ENCODE results near the gene ATP6V1B1. TPM values are rescaled to one million over a fixed set of nuclear protein-coding genes. Genes with fewer than 3 reads are reported as not detected.

Gene ATP6V1B1
- total and polyA plus RNA-seq, 2 experiments from 2014 or later: not detected

- DNase-seq (ENCODE audit: low spot score) (no peak), ATAC-seq (no peak)
- H3K27me3 Mint-ChIP-seq (ENCODE audit: insufficient read depth, low read depth, poor library complexity): peaks cover 32% of the 10 kb centered on the region
- Histone ChIP-seq H3K27me3 (ENCODE audit: insufficient read depth) (peaks cover 9% of the 10 kb centered on the region; the same call in 1 of the 2 replicates), H3K36me3 (ENCODE audit: insufficient read depth) (no peaks in the 10 kb centered on the region), H3K27ac (ENCODE audit: low read depth) (no peak overlapping the region), H2AFZ (peak overlapping the region; percentile 96), H3K9me2 (ENCODE audit: insufficient read depth) (peaks cover 7% of the 10 kb centered on the region; the same call in 1 of the 2 replicates), H3K79me2 (replicated peaks; ENCODE audit: insufficient read depth) (no peaks in the 10 kb centered on the region), H3K4me1 (ENCODE audit: insufficient read depth) (peaks cover 8% of the 10 kb centered on the region; the same call in 1 of the 2 replicates), H3F3A (replicated peaks; ENCODE audit: low read depth) (no peaks in the 10 kb centered on the region), H3K4me2 (0 out of 2 replicates have a peak overlapping the region, but pooled peaks have one; percentile 73), H3K4me3 (no peak overlapping the region), H4K20me1 (replicated peaks; ENCODE audit: insufficient read depth) (no peaks in the 10 kb centered on the region)
- TF ChIP-seq ZNF462 (CRISPR knock-in tag; IDR thresholded peaks at IDR 0.05): no peak
- TF ChIP-seq EZH2 (IDR thresholded peaks at IDR 0.05; ENCODE audit: low read depth, unreplicated experiment): no peak
- TF ChIP-seq ETS1 (IDR thresholded peaks at IDR 0.05): no peak
- TF ChIP-seq ZNF114 (CRISPR knock-in tag; IDR thresholded peaks at IDR 0.05): no peak
- TF ChIP-seq STAT1 (IDR thresholded peaks at IDR 0.05; ENCODE audit: unreplicated experiment): no peak
- TF ChIP-seq CTCF (conservative IDR thresholded peaks at IDR 0.05; ENCODE audit: low read depth in 2 of 2): no peak
- no peak for TF ChIP-seq JUNB (IDR thresholded peaks at IDR 0.05; ENCODE audit: unreplicated experiment)
- no peak for TF ChIP-seq ZNF331 (CRISPR knock-in tag; IDR thresholded peaks at IDR 0.05; ENCODE audit: low read depth)
- TF ChIP-seq CREB1 (CRISPR knock-in tag; IDR thresholded peaks at IDR 0.05; ENCODE audit: low read depth): no peak
- TF ChIP-seq REST (IDR thresholded peaks at IDR 0.05; ENCODE audit: unreplicated experiment): no peak
- no peak for TF ChIP-seq POLR2AphosphoS5 (IDR thresholded peaks at IDR 0.05; ENCODE audit: low read depth)
- no peak for TF ChIP-seq EZH2phosphoT487 (IDR thresholded peaks at IDR 0.05; ENCODE audit: unreplicated experiment)
- TF ChIP-seq NANOG (IDR thresholded peaks at IDR 0.05; ENCODE audit: borderline replicate concordance): no peak
- H3K9me3 Mint-ChIP-seq: no peaks in the 10 kb centered on the region
- H3K27ac Mint-ChIP-seq: no peak overlapping the region
- H3K4me3 Mint-ChIP-seq: peak overlapping the region; percentile 45; the same call in 2 of the 3 replicates
- H3K36me3 Mint-ChIP-seq (ENCODE audit: low read depth): no peaks in the 10 kb centered on the region
- peaks cover 15% of the 10 kb centered on the region for H3K4me1 Mint-ChIP-seq
These were observed 65.9 kb downstream of the ATP6V1B1 start for GRCh38 chr2:71001592-71001927.
